Stimulated activated CD8-positive, alpha-beta memory T cell treated with anti-CD3 and anti-CD28 coated beads, Interleukin-2, amount 100 ng/mL, for 48 hours (primary cell): ENCODE results near the gene LRR1.
"Not testable (repeated sequence)": the region's sequence is repeated elsewhere in the genome, so short reads cannot be mapped to it uniquely, and the experiment has no call there.

Experiments used
- DNase-seq, 2 donors: peaks; one replicate each; pipeline ENCODE4 v3.0.0-alpha.2; 2020; ENCODE audit warnings: low read depth in 2 of 2

Gene LRR1, protein sequence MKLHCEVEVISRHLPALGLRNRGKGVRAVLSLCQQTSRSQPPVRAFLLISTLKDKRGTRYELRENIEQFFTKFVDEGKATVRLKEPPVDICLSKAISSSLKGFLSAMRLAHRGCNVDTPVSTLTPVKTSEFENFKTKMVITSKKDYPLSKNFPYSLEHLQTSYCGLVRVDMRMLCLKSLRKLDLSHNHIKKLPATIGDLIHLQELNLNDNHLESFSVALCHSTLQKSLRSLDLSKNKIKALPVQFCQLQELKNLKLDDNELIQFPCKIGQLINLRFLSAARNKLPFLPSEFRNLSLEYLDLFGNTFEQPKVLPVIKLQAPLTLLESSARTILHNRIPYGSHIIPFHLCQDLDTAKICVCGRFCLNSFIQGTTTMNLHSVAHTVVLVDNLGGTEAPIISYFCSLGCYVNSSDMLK

DNA sequence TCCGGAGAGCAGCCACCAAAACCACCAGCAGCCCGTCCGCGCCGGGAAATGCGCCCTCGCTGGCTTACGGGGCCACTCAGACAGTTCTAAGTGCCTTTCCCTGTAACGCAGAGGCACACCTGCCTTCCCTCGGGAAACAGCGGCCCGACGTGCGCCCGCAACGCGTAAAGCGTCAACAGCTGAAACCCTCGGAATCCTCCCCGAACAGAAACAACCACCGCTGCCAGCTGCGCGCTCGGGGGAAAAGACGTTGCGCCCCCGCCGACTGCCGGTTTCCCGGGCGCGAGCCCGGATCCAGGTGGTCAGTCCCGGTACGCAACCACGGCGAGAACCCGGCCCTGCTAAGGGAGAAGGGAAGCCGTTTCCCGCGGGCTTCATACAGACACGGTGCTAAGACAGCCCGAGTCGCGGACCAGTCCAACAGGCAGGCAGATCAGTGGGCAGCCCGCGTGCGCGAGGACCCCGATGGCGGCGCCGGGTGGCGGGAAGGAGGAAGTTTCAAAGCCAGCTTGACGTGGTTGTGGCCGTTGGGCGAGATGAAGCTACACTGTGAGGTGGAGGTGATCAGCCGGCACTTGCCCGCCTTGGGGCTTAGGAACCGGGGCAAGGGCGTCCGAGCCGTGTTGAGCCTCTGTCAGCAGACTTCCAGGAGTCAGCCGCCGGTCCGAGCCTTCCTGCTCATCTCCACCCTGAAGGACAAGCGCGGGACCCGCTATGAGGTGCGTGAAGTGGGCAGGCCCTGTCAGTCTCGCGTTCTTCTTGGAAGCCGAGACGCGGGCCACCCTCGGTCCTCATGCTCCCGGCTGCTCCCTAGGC lies at the start of gene LRR1:
Gene LRR1, plus strand, starts transcription at position 456 of the 816 bp plus-strand sequence. Its CDS starts 81 bp downstream, at position 537.
- DNase-seq = peak; percentile 78 to 79

- DNase-seq = no peak
Measured at GRCh38 chr14:49549446-49549845, 49.3 kb upstream of the LRR1 start.

DNA sequence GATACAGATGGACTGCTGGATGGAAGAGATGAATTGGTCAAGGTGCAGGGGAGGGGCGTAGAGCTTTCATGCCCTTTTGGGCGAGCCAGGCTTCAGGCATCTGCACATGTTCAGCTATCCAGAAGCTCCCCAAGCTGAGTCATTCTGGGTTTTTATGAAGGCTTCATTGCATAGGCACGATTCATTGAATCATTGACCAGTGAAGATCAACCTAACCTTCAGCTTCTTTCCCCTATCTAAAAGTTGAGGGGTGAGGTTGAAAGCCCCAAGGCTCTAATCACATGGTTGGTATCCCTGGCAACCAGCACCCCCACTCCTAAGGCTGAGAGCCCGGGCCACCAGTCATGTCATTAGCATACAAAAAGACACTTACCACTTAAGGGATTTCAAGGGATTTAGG lies 48.9 kb upstream of the LRR1 start:
- DNase-seq = no peak

DNA sequence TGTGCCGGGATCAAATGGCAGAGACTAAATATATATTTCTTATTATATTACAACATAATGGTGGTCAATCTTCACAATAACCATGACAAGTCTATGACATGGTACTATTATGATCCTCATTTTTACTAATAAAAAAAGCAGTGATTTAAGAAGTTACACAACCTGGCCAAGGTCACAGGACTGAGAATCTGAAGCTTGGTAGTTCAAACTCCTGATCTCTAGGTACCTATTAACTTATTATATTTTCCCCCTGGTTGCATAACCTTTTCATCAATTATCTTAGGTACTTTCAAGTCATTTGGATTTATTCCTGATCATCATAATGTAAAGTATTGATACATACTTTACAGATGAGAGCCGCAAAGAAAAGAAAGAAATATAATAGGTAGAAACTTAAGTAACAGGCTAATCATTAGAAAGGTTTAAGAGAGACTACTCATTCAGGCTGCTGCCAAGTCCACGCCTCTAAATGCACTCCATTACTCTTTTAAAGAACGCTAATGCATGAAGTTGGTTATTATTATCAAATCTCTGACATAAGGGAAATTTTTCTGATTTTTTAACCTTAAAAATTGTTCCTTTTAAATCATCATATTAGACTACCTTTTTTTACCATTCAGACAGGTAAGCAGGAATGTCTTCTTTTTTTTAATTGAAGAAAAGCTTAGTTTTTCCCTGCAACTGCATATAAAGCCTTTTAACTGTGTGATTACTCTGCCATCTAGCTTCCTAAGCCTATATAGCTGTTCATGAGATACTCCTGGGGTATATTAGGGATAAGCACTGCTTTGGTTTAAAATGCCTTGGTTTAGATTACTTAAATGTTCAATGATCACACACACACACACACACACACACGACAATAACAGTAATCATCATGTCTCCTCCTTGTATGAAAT lies 48.2 kb upstream of the LRR1 start:
- no peak for DNase-seq

GRCh38 chr14:49551569-49551968 lies 47.2 kb upstream of the LRR1 start:
- DNase-seq = no peak

DNA sequence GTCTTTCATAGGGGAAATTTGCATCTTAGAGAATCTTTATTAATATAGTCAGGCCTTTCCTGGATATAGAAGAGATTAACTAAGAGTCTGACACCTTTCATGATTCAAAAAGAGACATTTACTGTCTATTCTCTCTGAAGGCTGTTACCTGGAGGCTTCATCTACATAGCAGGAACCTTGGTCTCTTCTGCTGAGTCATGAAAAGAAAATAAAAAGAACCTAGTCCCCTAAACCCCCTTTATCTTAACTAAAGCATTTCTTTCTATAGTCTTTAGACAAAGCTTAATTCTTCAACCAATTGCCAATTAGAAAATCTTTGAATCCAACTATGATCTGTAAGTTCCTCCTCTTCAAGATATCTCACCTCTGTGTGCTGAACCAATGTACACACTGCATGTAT lies 45.6 kb upstream of the LRR1 start:
- DNase-seq = no peak

DNA sequence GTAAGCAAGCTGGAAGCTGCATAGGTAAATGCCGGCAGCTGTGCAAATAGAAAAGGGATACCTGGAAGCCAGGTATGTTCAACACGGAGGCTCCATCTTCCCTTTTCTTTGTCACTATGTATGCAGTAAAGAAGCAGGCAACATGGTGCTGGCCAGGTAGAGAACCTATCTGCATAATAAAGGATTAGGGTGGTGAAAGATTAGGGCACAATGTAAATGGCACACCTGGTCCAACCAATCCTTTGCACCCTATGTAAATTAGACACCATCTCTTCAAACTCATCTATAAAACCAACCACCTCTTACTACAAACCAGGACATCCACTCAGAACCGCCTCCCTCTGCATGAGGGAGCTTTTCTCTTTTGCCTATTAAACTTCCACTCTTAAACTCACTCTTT lies 44.8 kb upstream of the LRR1 start:
- no peak for DNase-seq

DNA sequence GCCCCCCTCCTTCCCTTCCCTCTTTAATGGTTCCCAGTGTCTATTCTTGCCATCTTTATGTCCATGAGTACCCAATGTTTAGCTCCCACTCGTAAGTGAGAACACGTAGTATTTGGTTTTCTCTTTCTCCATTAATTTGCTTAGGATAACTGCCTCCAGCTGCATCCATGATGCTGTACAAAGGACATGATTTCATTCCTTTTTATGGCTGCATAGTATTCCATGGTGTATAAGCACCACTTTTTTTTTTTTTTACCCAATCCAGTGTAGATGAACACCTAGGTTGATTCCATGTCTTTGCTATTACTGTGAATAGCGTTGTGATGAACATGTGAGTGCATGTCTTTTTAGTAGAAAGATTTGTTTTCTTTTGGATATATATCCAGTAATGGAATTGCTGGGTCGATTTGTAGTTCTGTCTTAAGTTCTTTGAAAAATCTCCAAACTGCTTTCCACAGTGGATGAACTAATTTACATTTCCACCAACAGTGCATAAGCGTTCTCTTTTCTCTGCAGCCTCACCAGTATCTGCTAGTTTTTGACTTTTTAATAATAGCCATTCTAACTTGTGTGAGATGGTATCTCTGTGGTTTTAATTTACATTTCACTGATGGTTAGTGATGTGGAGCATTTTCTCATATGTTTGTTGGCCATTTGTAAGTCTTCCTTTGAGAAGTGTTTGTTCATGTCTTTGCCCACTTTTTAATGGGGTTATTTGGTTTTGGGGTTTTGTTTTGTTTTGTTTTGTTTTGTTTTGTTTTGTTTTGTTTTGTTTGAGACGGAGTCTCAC lies 38.6 kb upstream of the LRR1 start:
- DNase-seq = no peak

- no peak for DNase-seq
Measured at GRCh38 chr14:49566714-49567113, 32.0 kb upstream of the LRR1 start.

DNA sequence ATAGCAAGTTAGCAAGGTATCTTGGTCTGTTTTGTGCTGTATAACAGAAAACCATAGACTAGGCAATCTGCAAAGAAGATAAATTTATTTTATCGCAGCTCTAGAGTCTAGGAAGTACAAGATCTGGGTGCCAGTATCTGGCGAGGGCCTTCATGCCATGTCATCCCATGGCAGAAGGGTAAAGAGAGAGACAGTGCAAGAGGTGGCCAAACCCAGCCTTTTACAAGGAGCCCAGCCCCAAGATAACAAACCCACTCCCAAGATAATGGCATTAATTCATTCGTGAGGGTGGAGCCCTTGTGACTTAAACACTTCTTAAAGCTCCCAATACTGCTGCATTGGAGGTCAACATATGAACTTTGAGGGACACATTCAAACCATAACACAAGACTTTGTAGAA lies 29.5 kb upstream of the LRR1 start:
- DNase-seq = no peak

DNA sequence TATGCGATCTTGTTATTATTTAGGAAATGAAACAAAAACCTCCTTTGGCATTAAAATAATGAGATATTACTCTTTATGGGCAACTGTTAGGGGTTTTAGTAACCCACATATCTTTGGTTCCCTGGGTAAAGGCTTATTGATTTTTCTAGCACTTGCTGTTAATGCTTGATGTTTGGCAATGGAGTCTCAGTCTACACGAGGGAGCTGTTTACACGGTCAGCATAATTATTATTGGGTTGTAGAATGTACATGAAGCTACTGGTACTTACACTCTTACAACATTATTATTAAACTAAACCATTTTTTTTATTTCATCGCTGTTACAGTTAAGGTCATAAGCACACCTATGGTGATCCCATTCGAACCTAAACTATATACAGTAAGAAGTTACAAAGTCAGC lies 24.7 kb upstream of the LRR1 start:
- no peak for DNase-seq

- DNase-seq = no peak
Measured at GRCh38 chr14:49578141-49578540, 20.6 kb upstream of the LRR1 start.

- no peak for DNase-seq
Measured at GRCh38 chr14:49579841-49580240, 18.9 kb upstream of the LRR1 start.

DNA sequence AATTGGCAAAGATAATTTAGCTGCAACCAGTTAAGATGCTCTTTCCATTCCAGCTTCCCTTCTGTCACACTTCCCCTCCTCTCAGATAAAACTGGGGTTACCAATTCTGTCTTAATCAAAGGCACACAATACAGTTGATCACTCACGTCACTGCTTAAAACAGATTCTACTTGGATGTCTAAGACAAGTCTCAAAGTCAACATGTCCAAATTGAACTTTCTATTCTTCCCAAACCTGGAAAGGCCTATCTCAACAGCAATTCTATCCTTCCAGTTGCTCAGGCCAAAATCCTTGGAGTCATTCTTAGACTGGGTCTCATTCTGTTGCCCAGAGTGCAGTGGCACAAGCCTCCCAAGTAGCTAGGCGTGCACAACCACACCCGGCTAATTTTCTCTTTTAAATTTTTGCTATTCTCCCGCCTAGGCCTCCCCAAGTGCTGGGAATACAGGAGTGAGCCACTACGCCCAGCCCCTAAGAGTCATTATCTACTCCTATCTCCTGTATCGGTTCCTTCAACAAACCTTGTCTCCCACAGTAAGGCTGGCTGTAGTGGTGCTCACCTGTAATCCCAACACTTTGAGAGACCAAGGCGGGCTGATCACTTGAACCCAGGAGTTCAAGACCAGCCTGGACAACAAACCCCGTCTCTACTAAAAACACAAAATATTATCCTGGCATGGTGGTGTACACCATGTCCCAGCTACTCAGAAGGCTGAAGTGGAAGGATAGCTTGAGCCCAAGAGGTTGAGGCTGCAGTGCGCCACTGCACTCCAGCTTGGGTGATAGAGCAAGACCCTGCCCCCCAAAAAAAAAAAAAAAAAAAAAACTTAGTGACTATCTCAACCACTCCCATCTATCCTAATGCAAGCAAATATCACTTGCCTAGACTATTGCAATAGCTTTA lies 17.3 kb upstream of the LRR1 start:
- no peak for DNase-seq

DNA sequence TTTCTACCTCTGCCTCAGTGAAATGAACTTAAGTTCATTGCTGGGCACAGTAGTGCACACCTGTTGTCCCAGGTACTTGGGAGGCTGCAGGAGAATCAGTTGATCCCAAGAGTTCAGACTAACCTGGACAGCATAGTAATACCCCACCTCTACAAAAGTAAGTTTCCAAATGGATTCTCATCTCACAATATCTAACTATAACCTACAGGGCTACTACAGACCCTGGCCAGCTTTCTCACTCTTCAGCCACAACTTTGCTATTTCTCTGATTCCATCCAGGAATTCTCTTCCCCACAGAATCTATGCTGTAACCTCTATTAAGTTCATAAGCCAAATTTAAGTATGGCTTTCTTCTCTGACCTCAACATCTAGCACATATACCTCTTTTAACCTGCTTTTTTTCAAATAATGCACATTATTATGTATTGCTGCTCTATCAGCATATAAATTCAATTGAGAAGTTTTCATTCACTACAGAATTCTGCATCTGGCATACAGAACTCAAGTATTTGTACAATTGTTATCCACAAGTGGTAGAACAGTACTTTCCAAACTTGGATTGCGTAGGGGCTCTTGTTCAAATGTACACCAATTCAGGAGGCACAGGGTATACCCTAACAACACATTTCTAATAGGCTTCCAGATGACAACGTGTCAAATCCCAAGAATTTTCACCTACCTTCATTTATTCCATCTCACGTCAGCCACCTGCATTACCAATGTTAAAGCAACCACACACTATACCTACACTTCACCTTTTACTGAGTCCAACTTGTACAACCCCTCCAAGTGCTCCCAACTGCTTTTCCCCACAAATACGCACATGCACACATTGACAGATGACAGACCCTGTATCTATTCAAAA lies 16.4 kb upstream of the LRR1 start:
- DNase-seq = no peak

DNA sequence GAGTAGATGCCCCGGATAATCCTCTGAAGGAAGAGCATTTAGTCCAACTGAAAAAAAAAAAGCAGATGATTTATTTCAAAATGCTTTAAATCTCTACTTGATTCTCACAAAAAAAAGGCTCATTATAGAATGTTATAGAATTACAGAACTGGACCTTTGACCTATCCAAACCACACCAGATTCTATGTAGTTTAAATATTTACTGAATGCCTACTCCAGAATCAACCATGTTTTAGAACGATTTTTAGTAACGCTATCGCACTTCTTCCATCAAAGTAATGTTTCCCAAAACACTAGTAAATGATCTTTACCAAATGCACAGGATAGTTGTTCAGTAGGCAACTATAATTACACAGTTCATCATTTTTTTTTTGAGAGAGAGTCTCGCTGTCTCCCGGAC lies 15.1 kb upstream of the LRR1 start:
- DNase-seq = no peak

GRCh38 chr14:49584058-49584457 lies 14.7 kb upstream of the LRR1 start:
- no peak for DNase-seq

- not testable (repeated sequence) for DNase-seq
Measured at GRCh38 chr14:49584981-49585640, 13.6 kb upstream of the LRR1 start.
